SU-DHL-6 (cell line): Measurements from ENCODE around the gene MEIG1.

ENCODE experiments used
- EZH2phosphoT487 ChIP-seq: fragments of 200-600 bp; sonication (generic), shearing (Covaris generic); conservative IDR thresholded peaks from 2 replicates; pipeline ENCODE4 v1.6.1; 2018; ENCODE audit warnings: mild to moderate bottlenecking, antibody characterized with exemption, low read length, moderate library complexity, mixed read lengths
- TF ChIP-seq, protein P1 (sequence below): fragments of 200-600 bp; sonication (generic); IDR thresholded peaks from one replicate; pipeline ENCODE4 v1.5.1; 2017; ENCODE audit warnings: antibody characterized with exemption, mild to moderate bottlenecking, low read length, moderate library complexity; ENCODE audit not compliant: insufficient read depth, poor library complexity, severe bottlenecking

DNA sequence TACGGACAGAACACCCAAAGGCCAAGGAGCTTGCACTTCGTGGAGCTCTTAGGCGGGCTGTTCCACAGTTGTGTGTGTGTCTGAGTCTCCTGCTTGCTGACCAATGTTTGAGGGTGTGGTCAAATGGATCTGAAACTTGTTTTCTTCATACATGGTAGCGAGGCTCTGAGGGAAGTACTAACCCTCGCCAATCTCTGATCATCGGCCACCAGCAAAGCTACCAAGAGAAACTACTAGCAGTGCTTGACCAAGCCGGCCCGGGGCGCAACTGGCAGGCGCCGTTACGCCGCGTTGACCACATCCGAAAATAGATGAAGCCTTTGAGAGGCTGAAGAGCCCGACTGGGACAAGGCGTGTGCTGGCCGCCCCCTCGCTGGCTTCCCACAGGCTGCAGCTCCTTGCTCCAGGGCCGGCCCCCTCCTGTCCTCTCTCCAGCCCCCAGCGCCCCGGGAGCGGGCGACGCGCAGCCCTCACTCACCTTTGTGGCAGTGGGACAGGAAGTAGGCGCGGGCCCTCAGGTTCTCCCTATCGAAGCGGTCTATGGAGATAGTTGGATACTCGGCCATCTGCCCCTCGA lies 5.7 kb upstream of the MEIG1 start:
- TF ChIP-seq, protein P1, sequence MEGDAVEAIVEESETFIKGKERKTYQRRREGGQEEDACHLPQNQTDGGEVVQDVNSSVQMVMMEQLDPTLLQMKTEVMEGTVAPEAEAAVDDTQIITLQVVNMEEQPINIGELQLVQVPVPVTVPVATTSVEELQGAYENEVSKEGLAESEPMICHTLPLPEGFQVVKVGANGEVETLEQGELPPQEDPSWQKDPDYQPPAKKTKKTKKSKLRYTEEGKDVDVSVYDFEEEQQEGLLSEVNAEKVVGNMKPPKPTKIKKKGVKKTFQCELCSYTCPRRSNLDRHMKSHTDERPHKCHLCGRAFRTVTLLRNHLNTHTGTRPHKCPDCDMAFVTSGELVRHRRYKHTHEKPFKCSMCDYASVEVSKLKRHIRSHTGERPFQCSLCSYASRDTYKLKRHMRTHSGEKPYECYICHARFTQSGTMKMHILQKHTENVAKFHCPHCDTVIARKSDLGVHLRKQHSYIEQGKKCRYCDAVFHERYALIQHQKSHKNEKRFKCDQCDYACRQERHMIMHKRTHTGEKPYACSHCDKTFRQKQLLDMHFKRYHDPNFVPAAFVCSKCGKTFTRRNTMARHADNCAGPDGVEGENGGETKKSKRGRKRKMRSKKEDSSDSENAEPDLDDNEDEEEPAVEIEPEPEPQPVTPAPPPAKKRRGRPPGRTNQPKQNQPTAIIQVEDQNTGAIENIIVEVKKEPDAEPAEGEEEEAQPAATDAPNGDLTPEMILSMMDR = no peak
- no peak for TF ChIP-seq EZH2phosphoT487
